Astrocyte (in vitro differentiated cells and primary cell): Measurements from ENCODE around the gene ARMC9. TPM values are rescaled to one million over a fixed set of nuclear protein-coding genes. Genes with fewer than 3 reads are reported as not detected.

Source experiments
- DNase-seq: peaks from one replicate; pipeline ENCODE4 v3.0.0-alpha.2; 2010; ENCODE audit warnings: low read depth
- FAIRE-seq: peaks from 2 replicates; lab custom pipeline; 2011; peaks lifted over from hg19 to GRCh38; lab: Jason Lieb, UNC
- H2AFZ ChIP-seq: 2 replicates; pipeline ENCODE4 v1.6.0; 2012; ENCODE audit warnings: low read depth, low read length, inconsistent platforms
- H3K27ac ChIP-seq: 2 replicates; pipeline ENCODE4 v1.5.1; 2011; ENCODE audit warnings: low read depth, low read length, inconsistent platforms
- H3K27me3 ChIP-seq: 2 replicates; pipeline ENCODE4 v1.6.0; 2011; ENCODE audit warnings: low read length, inconsistent platforms; ENCODE audit not compliant: insufficient read depth
- H3K36me3 ChIP-seq: 2 replicates; pipeline ENCODE4 v1.5.1; 2011; ENCODE audit warnings: low read length, inconsistent platforms; ENCODE audit not compliant: insufficient read depth
- H3K4me1 ChIP-seq: 2 replicates; pipeline ENCODE4 v1.5.1; 2011; ENCODE audit warnings: low read length, inconsistent platforms; ENCODE audit not compliant: insufficient read depth
- H3K4me2 ChIP-seq: 2 replicates; pipeline ENCODE4 v1.6.0; 2012; ENCODE audit warnings: low read length, inconsistent platforms
- H3K4me3 ChIP-seq: 2 replicates; pipeline ENCODE4 v1.5.1; 2011; ENCODE audit warnings: low read depth, mild to moderate bottlenecking, low read length, inconsistent platforms; ENCODE audit not compliant: insufficient read depth
- H3K79me2 ChIP-seq: 2 replicates; pipeline ENCODE4 v1.6.0; 2012; ENCODE audit warnings: mild to moderate bottlenecking, low read length, inconsistent platforms; ENCODE audit not compliant: insufficient read depth
- H3K9ac ChIP-seq: 2 replicates; pipeline ENCODE4 v1.6.0; 2012; ENCODE audit warnings: mild to moderate bottlenecking, low read length, inconsistent platforms
- H3K9me3 ChIP-seq: 2 replicates; pipeline ENCODE4 v1.5.1; 2012; ENCODE audit warnings: low read depth, mild to moderate bottlenecking, low read length, inconsistent platforms; ENCODE audit not compliant: insufficient read depth
- H4K20me1 ChIP-seq: 2 replicates; pipeline ENCODE4 v1.6.0; 2012; ENCODE audit warnings: low read length, inconsistent platforms; ENCODE audit not compliant: insufficient read depth
- H3K27ac Mint-ChIP-seq: one replicate; pipeline ENCODE4 v1.8.0; 2021; ENCODE audit warnings: mild to moderate bottlenecking, mixed read lengths; ENCODE audit not compliant: unreplicated experiment
- H3K27me3 Mint-ChIP-seq: one replicate; pipeline ENCODE4 v1.8.0; 2021; ENCODE audit warnings: low read depth, mixed read lengths; ENCODE audit not compliant: unreplicated experiment
- H3K36me3 Mint-ChIP-seq: one replicate; pipeline ENCODE4 v1.8.0; 2021; ENCODE audit warnings: low read depth, mixed read lengths; ENCODE audit not compliant: unreplicated experiment
- H3K4me1 Mint-ChIP-seq: one replicate; pipeline ENCODE4 v1.8.0; 2021; ENCODE audit warnings: low read depth, mixed read lengths; ENCODE audit not compliant: unreplicated experiment
- H3K4me3 Mint-ChIP-seq: one replicate; pipeline ENCODE4 v1.8.0; 2021; ENCODE audit warnings: mild to moderate bottlenecking, moderate library complexity, mixed read lengths; ENCODE audit not compliant: unreplicated experiment
- H3K9me3 Mint-ChIP-seq: one replicate; pipeline ENCODE4 v1.8.0; 2021; ENCODE audit warnings: mild to moderate bottlenecking, mixed read lengths; ENCODE audit not compliant: unreplicated experiment
- CTCF ChIP-seq: IDR thresholded peaks from 2 replicates; pipeline ENCODE4 v1.5.1; 2011; ENCODE audit warnings: low read depth, mild to moderate bottlenecking, inconsistent platforms, low read length, moderate library complexity; ENCODE audit not compliant: insufficient read depth
- EZH2 ChIP-seq: IDR thresholded peaks from 2 replicates; pipeline ENCODE4 v1.6.1; 2012; ENCODE audit warnings: mild to moderate bottlenecking, low read length, inconsistent platforms; ENCODE audit not compliant: insufficient read depth
- total RNA-seq: library from RNA; stranded (reverse); gene quantifications from 2 replicates; pipeline ENCODE4 v1.2.1, GENCODE V29; 2021

The ARMC9 gene
- total RNA-seq, 1 donor from 2014 or later, result 52.4 TPM

- H3K36me3 Mint-ChIP-seq, result peaks cover 24% of the 10 kb centered on the region
- no peak overlapping the region for H3K27ac Mint-ChIP-seq
- H3K4me1 Mint-ChIP-seq, result peaks cover 6% of the 10 kb centered on the region
- no peak overlapping the region for H3K4me3 Mint-ChIP-seq
- no peaks in the 10 kb centered on the region for H4K20me1 ChIP-seq
- no peak for DNase-seq
- no peak overlapping the region for H3K4me3 ChIP-seq
- peaks cover 9% of the 10 kb centered on the region for H3K4me1 ChIP-seq
- no peak overlapping the region for H3K27ac ChIP-seq
- no peak for FAIRE-seq
- no peak overlapping the region for H3K4me2 ChIP-seq
- H2AFZ ChIP-seq, result no peak overlapping the region
- no peaks in the 10 kb centered on the region for H3K9me3 Mint-ChIP-seq
- no peaks in the 10 kb centered on the region for H3K27me3 Mint-ChIP-seq
- H3K79me2 ChIP-seq, result no peaks in the 10 kb centered on the region
- TF ChIP-seq CTCF, result no peak
- TF ChIP-seq EZH2, result no peak
- no peak overlapping the region for H3K9ac ChIP-seq
- H3K9me3 ChIP-seq, result no peaks in the 10 kb centered on the region
- H3K36me3 ChIP-seq, result peaks cover 3% of the 10 kb centered on the region
- no peaks in the 10 kb centered on the region for H3K27me3 ChIP-seq
Observed at GRCh38 chr2:231306791-231307393, 108.5 kb downstream of the ARMC9 start.

GRCh38 chr2:231308219-231308618 is 109.8 kb downstream of the ARMC9 start:
- Histone ChIP-seq H3K4me2 (no peak overlapping the region), H3K79me2 (no peaks in the 10 kb centered on the region), H2AFZ (no peak overlapping the region), H3K9me3 (no peaks in the 10 kb centered on the region), H3K27ac (peak overlapping the region; percentile 74), H3K9ac (peak overlapping the region; percentile 49), H3K4me1 (peaks cover 9% of the 10 kb centered on the region), H3K36me3 (peaks cover 3% of the 10 kb centered on the region), H3K27me3 (no peaks in the 10 kb centered on the region), H4K20me1 (no peaks in the 10 kb centered on the region), H3K4me3 (no peak overlapping the region)
- no peaks in the 10 kb centered on the region for H3K27me3 Mint-ChIP-seq
- FAIRE-seq, result no peak
- no peak for TF ChIP-seq EZH2
- no peak for DNase-seq
- H3K9me3 Mint-ChIP-seq, result no peaks in the 10 kb centered on the region
- no peak overlapping the region for H3K4me3 Mint-ChIP-seq
- H3K4me1 Mint-ChIP-seq, result peaks cover 6% of the 10 kb centered on the region
- peak overlapping the region; percentile 91 for H3K27ac Mint-ChIP-seq
- peaks cover 24% of the 10 kb centered on the region for H3K36me3 Mint-ChIP-seq

GRCh38 chr2:231308631-231309428 is 110.4 kb downstream of the ARMC9 start:
- Histone ChIP-seq H3K27ac (peak overlapping the region; percentile 74), H3K4me2 (peak overlapping the region; percentile 51), H3K27me3 (no peaks in the 10 kb centered on the region), H3K4me3 (no peak overlapping the region), H4K20me1 (no peaks in the 10 kb centered on the region), H2AFZ (no peak overlapping the region), H3K9ac (peak overlapping the region; percentile 49), H3K4me1 (peaks cover 9% of the 10 kb centered on the region), H3K79me2 (no peaks in the 10 kb centered on the region), H3K36me3 (peaks cover 3% of the 10 kb centered on the region), H3K9me3 (no peaks in the 10 kb centered on the region)
- Mint-ChIP-seq H3K4me3 (no peak overlapping the region), H3K4me1 (peaks cover 6% of the 10 kb centered on the region), H3K27me3 (no peaks in the 10 kb centered on the region), H3K27ac (peak overlapping the region; percentile 91), H3K36me3 (peaks cover 21% of the 10 kb centered on the region), H3K9me3 (no peaks in the 10 kb centered on the region)
- FAIRE-seq (no peak), DNase-seq (peak; percentile 75)
- TF ChIP-seq EZH2 (no peak), CTCF (no peak)
